ACC112 (cell line): ENCODE data around the gene CAPN13.

Source experiments
- H2AFZ ChIP-seq: fragments of 200-600 bp; sonication (generic); one replicate; pipeline ENCODE4 v1.6.0; 2017; ENCODE audit warnings: antibody characterized with exemption, low read length; ENCODE audit not compliant: unreplicated experiment
- H3K27ac ChIP-seq: fragments of 200-600 bp; sonication (generic); 2 replicates; pipeline ENCODE4 v1.5.1; 2014; ENCODE audit warnings: low read depth, mild to moderate bottlenecking, antibody characterized with exemption, low read length, moderate library complexity
- H3K27me3 ChIP-seq: fragments of 200-600 bp; sonication (generic); 2 replicates; pipeline ENCODE4 v1.6.1; 2014; ENCODE audit warnings: mild to moderate bottlenecking, antibody characterized with exemption, low read length, moderate library complexity, mixed read lengths; ENCODE audit not compliant: insufficient read depth
- H3K36me3 ChIP-seq: fragments of 200-600 bp; sonication (generic); 2 replicates; pipeline ENCODE4 v1.6.1; 2016; ENCODE audit warnings: mild to moderate bottlenecking, antibody characterized with exemption, low read length, moderate library complexity, mixed read lengths; ENCODE audit not compliant: insufficient read depth
- H3K4me1 ChIP-seq: fragments of 200-600 bp; sonication (generic); one replicate; pipeline ENCODE4 v1.6.1; 2016; ENCODE audit warnings: low read length, mixed read lengths; ENCODE audit not compliant: insufficient read depth, unreplicated experiment, control insufficient read depth
- H3K4me3 ChIP-seq: fragments of 200-600 bp; sonication (generic); 2 replicates; pipeline ENCODE4 v1.5.1; 2014; ENCODE audit warnings: mild to moderate bottlenecking, low read depth, low read length
- H3K79me2 ChIP-seq: fragments of 200-600 bp; sonication (generic); one replicate; pipeline ENCODE4 v1.6.0; 2016; ENCODE audit warnings: low read length; ENCODE audit not compliant: control insufficient read depth, unreplicated experiment, insufficient read depth

Gene CAPN13

GRCh38 chr2:30803281-30803680 is 4.0 kb downstream of the CAPN13 start:
- Histone ChIP-seq H3K4me1 (no peaks in the 10 kb centered on the region), H3K4me3 (no peak overlapping the region), H2AFZ (no peak overlapping the region), H3K79me2 (no peaks in the 10 kb centered on the region), H3K27me3 (no peaks in the 10 kb centered on the region), H3K36me3 (no peaks in the 10 kb centered on the region), H3K27ac (no peak overlapping the region)

GRCh38 chr2:30802611-30803010 is 4.6 kb downstream of the CAPN13 start:
- Histone ChIP-seq H2AFZ (no peak overlapping the region), H3K27ac (no peak overlapping the region), H3K4me3 (no peak overlapping the region), H3K79me2 (no peaks in the 10 kb centered on the region), H3K36me3 (no peaks in the 10 kb centered on the region), H3K4me1 (no peaks in the 10 kb centered on the region), H3K27me3 (no peaks in the 10 kb centered on the region)

GRCh38 chr2:30801821-30802455 is 5.3 kb downstream of the CAPN13 start:
- no peak overlapping the region for H2AFZ ChIP-seq
- no peak overlapping the region for H3K4me3 ChIP-seq
- no peaks in the 10 kb centered on the region for H3K27me3 ChIP-seq
- H3K36me3 ChIP-seq, result no peaks in the 10 kb centered on the region
- no peaks in the 10 kb centered on the region for H3K4me1 ChIP-seq
- no peak overlapping the region for H3K27ac ChIP-seq
- H3K79me2 ChIP-seq, result no peaks in the 10 kb centered on the region

GRCh38 chr2:30800159-30800558 is 7.1 kb downstream of the CAPN13 start:
- Histone ChIP-seq H3K36me3 (no peaks in the 10 kb centered on the region), H2AFZ (no peak overlapping the region), H3K4me1 (no peaks in the 10 kb centered on the region), H3K27ac (no peak overlapping the region), H3K79me2 (no peaks in the 10 kb centered on the region), H3K27me3 (no peaks in the 10 kb centered on the region), H3K4me3 (no peak overlapping the region)

- H3K79me2 ChIP-seq, result no peaks in the 10 kb centered on the region
- no peaks in the 10 kb centered on the region for H3K36me3 ChIP-seq
- H2AFZ ChIP-seq, result no peak overlapping the region
- no peak overlapping the region for H3K27ac ChIP-seq
- H3K4me3 ChIP-seq, result no peak overlapping the region
- no peaks in the 10 kb centered on the region for H3K4me1 ChIP-seq
- H3K27me3 ChIP-seq, result no peaks in the 10 kb centered on the region
These were observed 7.9 kb downstream of the CAPN13 start for GRCh38 chr2:30799366-30799765.

GRCh38 chr2:30798536-30798991 is 8.7 kb downstream of the CAPN13 start:
- Histone ChIP-seq H3K79me2 (no peaks in the 10 kb centered on the region), H3K4me3 (no peak overlapping the region), H3K27ac (no peak overlapping the region), H3K36me3 (no peaks in the 10 kb centered on the region), H2AFZ (no peak overlapping the region), H3K4me1 (no peaks in the 10 kb centered on the region), H3K27me3 (no peaks in the 10 kb centered on the region)

- Histone ChIP-seq H3K36me3 (no peaks in the 10 kb centered on the region), H2AFZ (no peak overlapping the region), H3K79me2 (no peaks in the 10 kb centered on the region), H3K4me1 (no peaks in the 10 kb centered on the region), H3K27ac (no peak overlapping the region), H3K4me3 (no peak overlapping the region), H3K27me3 (no peaks in the 10 kb centered on the region)
These were observed 9.7 kb downstream of the CAPN13 start for GRCh38 chr2:30797381-30798015.

GRCh38 chr2:30796699-30797098 is 10.5 kb downstream of the CAPN13 start:
- H3K4me1 ChIP-seq, result no peaks in the 10 kb centered on the region
- H3K4me3 ChIP-seq, result no peak overlapping the region
- H3K27me3 ChIP-seq, result no peaks in the 10 kb centered on the region
- H2AFZ ChIP-seq, result no peak overlapping the region
- H3K27ac ChIP-seq, result no peak overlapping the region
- H3K36me3 ChIP-seq, result no peaks in the 10 kb centered on the region
- no peaks in the 10 kb centered on the region for H3K79me2 ChIP-seq

GRCh38 chr2:30792521-30792920 is 14.7 kb downstream of the CAPN13 start:
- H3K79me2 ChIP-seq, result no peaks in the 10 kb centered on the region
- no peak overlapping the region for H3K27ac ChIP-seq
- no peak overlapping the region for H2AFZ ChIP-seq
- H3K4me3 ChIP-seq, result no peak overlapping the region
- no peaks in the 10 kb centered on the region for H3K4me1 ChIP-seq
- H3K27me3 ChIP-seq, result no peaks in the 10 kb centered on the region
- no peaks in the 10 kb centered on the region for H3K36me3 ChIP-seq

- no peaks in the 10 kb centered on the region for H3K36me3 ChIP-seq
- H3K4me1 ChIP-seq, result no peaks in the 10 kb centered on the region
- no peak overlapping the region for H2AFZ ChIP-seq
- H3K27ac ChIP-seq, result no peak overlapping the region
- no peaks in the 10 kb centered on the region for H3K79me2 ChIP-seq
- no peaks in the 10 kb centered on the region for H3K27me3 ChIP-seq
- no peak overlapping the region for H3K4me3 ChIP-seq
These were observed 16.4 kb downstream of the CAPN13 start for GRCh38 chr2:30790879-30791278.

GRCh38 chr2:30789670-30790210 is 17.5 kb downstream of the CAPN13 start:
- Histone ChIP-seq H2AFZ (no peak overlapping the region), H3K79me2 (no peaks in the 10 kb centered on the region), H3K27me3 (no peaks in the 10 kb centered on the region), H3K4me1 (no peaks in the 10 kb centered on the region), H3K4me3 (no peak overlapping the region), H3K27ac (no peak overlapping the region), H3K36me3 (no peaks in the 10 kb centered on the region)
